Common myeloid progenitor, CD34-positive (primary cell): Measurements from ENCODE around the gene HGFAC.

Experiments
- CTCF ChIA-PET: fragments of 350-600 bp; sonication (Branson Sonifier 250); formaldehyde crosslinking; loops from one replicate; lab custom pipeline; 2021; ENCODE audit warnings: antibody characterized with exemption; lab: Charles Lee
- POLR2A ChIA-PET: fragments of 350-600 bp; sonication (Branson Sonifier 250); formaldehyde crosslinking; loops from one replicate; lab custom pipeline; 2021; ENCODE audit warnings: antibody characterized with exemption; lab: Charles Lee
- DNase-seq, 3 donors: peaks; one replicate each; pipeline versions ENCODE4 v3.0.0 to v3.0.0-alpha.2; 2013
- H3K27ac ChIP-seq, 2 experiments: 1 replicate in 1 of 2; 2 replicates in 1 of 2; pipeline ENCODE4 v1.7.0; 2013; ENCODE audit warnings: inconsistent platforms in 2 of 2, low read length in 2 of 2, mild to moderate bottlenecking in 2 of 2, low read depth in 1 of 2, moderate library complexity in 1 of 2; ENCODE audit not compliant: severe bottlenecking in 2 of 2, insufficient read depth in 1 of 2, poor library complexity in 1 of 2
- H3K27me3 ChIP-seq, 5 experiments: replicated peaks in 2 of 5; 1 replicate in 3 of 5; 2 replicates in 2 of 5; pipeline versions ENCODE4 v1.6.1 to v1.7.0; 2013; ENCODE audit warnings: low read length in 4 of 5, mild to moderate bottlenecking in 2 of 5, moderate library complexity in 2 of 5, inconsistent platforms in 1 of 5; ENCODE audit not compliant: insufficient read depth in 5 of 5, control insufficient read depth in 4 of 5
- H3K36me3 ChIP-seq, 4 experiments: 1 replicate in 2 of 4; 2 replicates in 2 of 4; pipeline versions ENCODE4 v1.6.1 to v1.7.0; 2013; ENCODE audit warnings: low read length in 3 of 4, control low read depth in 1 of 4, mild to moderate bottlenecking in 1 of 4; ENCODE audit not compliant: control insufficient read depth in 4 of 4, insufficient read depth in 4 of 4
- H3K4me1 ChIP-seq, 4 experiments: 1 replicate in 3 of 4; 2 replicates in 1 of 4; pipeline versions ENCODE4 v1.6.1 to v1.7.1; 2013; ENCODE audit warnings: low read length in 3 of 4, mild to moderate bottlenecking in 3 of 4, control low read depth in 1 of 4, inconsistent platforms in 1 of 4, moderate library complexity in 1 of 4; ENCODE audit not compliant: control insufficient read depth in 4 of 4, insufficient read depth in 4 of 4; ENCODE audit errors: control extremely low read depth in 1 of 4
- H3K4me3 ChIP-seq, 7 experiments: 1 replicate in 4 of 7; 2 replicates in 3 of 7; pipeline versions ENCODE4 v1.5.1 to v1.7.0; 2013; ENCODE audit warnings: mild to moderate bottlenecking in 7 of 7, low read length in 6 of 7, moderate library complexity in 6 of 7, inconsistent platforms in 2 of 7, low read depth in 2 of 7, control low read depth in 1 of 7; ENCODE audit not compliant: insufficient read depth in 4 of 7, control insufficient read depth in 1 of 7; ENCODE audit errors: extremely low read depth in 1 of 7
- H3K9me3 ChIP-seq, 5 experiments: 1 replicate in 4 of 5; 2 replicates in 1 of 5; pipeline versions ENCODE4 v1.6.1 to v1.7.1; 2013; ENCODE audit warnings: low read length in 4 of 5, mild to moderate bottlenecking in 2 of 5, inconsistent platforms in 1 of 5, low read depth in 1 of 5, moderate library complexity in 1 of 5; ENCODE audit not compliant: control insufficient read depth in 4 of 5, insufficient read depth in 2 of 5; ENCODE audit errors: control extremely low read depth in 1 of 5
- WGBS: methylation state at CpG from one replicate; pipeline ENCODE4 v1.1.5; 2013; ENCODE audit not compliant: insufficient coverage; 5-methylcytosine and 5-hydroxymethylcytosine counted together

The HGFAC gene

DNA sequence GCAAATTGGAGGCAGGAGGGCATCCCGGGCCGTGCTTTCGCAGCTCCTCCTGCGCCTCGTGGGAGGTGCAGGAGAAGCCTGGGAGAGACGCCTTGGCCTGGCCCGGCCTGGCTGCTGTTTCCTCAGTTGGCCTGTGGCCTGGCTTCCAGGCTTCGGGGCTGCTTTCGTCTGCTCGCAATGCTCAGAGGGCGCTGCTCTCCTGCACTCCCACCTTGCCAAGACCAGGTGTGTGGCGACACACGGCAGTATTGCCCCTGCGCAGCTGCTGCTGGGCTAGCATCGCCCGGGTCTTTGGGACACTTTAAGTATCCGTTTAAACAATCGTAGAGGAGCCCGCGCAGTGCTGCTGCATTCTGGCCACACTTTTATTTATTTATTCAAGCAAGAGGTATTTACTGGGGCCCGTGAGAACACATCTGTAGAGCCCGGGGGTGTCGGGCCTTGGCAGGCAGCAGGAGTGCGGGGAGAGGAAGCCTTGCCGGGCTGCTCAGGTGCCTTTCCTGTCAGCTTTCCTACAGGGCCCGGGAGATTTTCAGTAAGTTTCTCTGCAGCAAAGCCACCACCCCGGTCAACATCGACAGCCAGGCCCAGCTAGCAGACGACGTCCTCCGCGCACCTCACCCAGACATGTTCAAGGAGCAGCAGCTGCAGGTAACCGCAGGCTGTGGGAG, 26.2 kb upstream of the HGFAC start:
- Histone ChIP-seq H3K36me3 (peaks cover 0 to 20% (median 5%) of the 10 kb centered on the region in 4 experiments), H3K27ac (no peak overlapping the region), H3K9me3 (no peaks in the 10 kb centered on the region), H3K4me1 (peaks cover 0 to 23% (median 15%) of the 10 kb centered on the region in 4 experiments), H3K27me3 (no peaks in the 10 kb centered on the region), H3K4me3 (no peak overlapping the region)
- no peak for DNase-seq
- POLR2A ChIA-PET, result no interaction called here
- CTCF ChIA-PET, result interaction anchor here (1.0 to 1.6 kb wide), 2 partner anchors 13 to 69 kb away, joined by 3 to 9 read pairs; no protein-coding TSS in a partner anchor
- 94% methylated on average over 28 of the region's 33 CpGs for WGBS

DNA sequence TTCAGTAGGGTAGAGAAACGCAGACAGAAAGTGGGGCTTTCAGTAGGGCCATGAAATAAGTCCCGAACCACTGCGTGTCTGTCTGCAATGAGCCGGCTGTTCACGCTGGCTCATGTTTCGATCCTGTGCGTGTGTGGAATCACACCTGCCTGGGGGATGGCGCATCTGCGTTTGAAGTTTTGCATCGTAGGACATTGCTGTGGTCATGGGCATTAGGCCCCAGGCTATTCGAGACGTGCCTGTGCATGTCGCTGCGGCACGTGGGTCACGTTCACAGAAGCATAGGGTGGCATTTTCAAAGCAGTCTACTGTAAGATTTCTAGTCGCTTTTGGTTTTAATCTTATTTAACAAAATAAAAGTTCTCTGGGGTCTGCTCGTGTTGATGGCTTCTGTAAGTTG, 25.5 kb upstream of the HGFAC start:
- Histone ChIP-seq H3K4me1 (peaks cover 0 to 23% (median 15%) of the 10 kb centered on the region in 4 experiments), H3K27ac (no peak overlapping the region), H3K9me3 (no peaks in the 10 kb centered on the region), H3K27me3 (no peaks in the 10 kb centered on the region), H3K36me3 (peaks cover 0 to 20% (median 5%) of the 10 kb centered on the region in 4 experiments), H3K4me3 (no peak overlapping the region)
- no peak for DNase-seq
- 91% methylated on average over 16 of the region's 18 CpGs for WGBS
- POLR2A ChIA-PET, result no interaction called here
- CTCF ChIA-PET, result no interaction called here

DNA sequence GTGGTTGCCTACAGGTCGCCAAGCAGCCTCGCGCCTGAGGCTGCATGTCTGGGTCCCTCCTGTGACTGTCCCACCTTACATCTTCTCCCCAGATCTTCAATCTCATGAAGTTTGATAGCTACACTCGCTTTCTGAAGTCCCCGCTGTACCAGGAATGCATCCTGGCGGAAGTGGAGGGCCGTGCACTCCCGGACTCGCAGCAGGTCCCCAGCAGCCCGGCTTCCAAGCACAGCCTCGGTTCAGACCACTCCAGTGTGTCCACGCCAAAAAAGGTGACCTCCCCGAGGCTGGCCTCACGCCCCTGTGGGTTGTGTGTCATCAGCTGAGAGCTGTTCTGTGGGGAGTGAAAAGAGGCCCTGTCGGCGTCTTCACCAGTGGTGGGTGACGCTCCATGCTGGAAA, 24.9 kb upstream of the HGFAC start:
- H3K9me3 ChIP-seq, result no peaks in the 10 kb centered on the region
- no peak for DNase-seq
- ChIA-PET POLR2A (no interaction called here), CTCF (no interaction called here)
- H3K27me3 ChIP-seq, result no peaks in the 10 kb centered on the region
- 99% methylated on average over 17 of the region's 17 CpGs for WGBS
- H3K4me1 ChIP-seq, result peaks cover 0 to 23% (median 15%) of the 10 kb centered on the region in 4 experiments
- H3K4me3 ChIP-seq, result no peak overlapping the region
- no peak overlapping the region for H3K27ac ChIP-seq
- peaks cover 0 to 20% (median 5%) of the 10 kb centered on the region in 4 experiments for H3K36me3 ChIP-seq

DNA sequence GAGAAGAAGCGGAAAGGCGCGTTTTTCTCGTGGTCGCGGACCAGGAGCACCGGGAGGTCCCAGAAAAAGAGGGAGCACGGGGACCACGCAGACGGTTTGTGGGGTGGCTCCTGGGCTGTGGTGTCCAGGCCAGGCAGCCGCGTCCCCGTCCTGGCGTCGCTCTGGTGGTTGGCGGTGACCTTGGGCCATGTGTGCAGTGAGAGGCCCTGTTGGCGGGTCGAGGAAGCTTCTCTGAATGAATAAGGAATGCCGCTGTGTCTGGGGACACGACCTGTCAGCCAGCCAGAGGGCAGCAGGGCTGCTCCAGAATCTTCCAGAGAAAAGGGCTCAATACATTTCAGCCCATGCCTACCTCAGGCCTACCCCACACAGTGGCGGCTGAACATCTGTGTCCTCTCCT, 24.3 kb upstream of the HGFAC start:
- WGBS, result 94% methylated on average over 12 of the region's 21 CpGs
- POLR2A ChIA-PET, result no interaction called here
- Histone ChIP-seq H3K27ac (no peak overlapping the region), H3K27me3 (no peaks in the 10 kb centered on the region), H3K4me1 (peaks cover 0 to 23% (median 15%) of the 10 kb centered on the region in 4 experiments), H3K4me3 (no peak overlapping the region), H3K9me3 (no peaks in the 10 kb centered on the region), H3K36me3 (peaks cover 0 to 22% (median 5%) of the 10 kb centered on the region in 4 experiments)
- CTCF ChIA-PET, result no interaction called here
- DNase-seq, result no peak

DNA sequence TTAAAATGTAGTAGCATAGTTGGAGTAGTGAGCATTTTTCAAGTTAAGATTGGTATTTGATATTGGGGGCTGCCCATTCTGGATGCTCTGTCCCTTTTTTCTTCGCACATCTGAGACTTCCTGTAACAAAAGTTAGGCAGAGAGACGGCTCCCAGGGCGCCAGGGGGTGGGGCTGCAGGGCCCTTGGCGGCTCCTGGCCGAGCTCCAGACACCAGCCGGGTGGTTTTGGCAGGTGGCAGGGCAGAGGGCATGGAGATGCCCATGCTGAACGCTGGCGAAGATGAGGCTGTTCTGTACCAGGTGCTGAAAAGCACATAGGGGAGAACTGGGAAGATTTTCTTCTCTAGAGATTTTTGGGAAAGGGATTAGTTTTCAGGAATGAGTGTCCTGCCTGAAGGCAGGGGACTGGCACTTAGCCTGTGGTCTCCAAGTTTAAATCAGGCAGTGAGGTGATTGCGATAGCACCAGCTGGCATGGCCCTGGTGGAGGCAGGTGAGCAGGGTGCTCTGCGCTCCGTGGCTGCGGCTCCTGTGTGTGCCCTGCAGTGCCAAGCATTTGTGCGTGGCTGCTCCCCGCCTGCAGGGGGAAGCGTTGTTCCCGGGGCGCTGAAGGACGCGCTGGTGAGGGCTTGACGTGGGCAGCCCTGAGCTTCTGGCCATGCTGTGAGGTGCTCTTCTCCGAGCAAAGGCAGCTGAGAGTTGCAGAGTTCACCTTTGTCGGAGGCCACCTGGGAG, 23.6 kb upstream of the HGFAC start:
- no peak overlapping the region for H3K27ac ChIP-seq
- peaks cover 0 to 29% (median 5%) of the 10 kb centered on the region in 4 experiments for H3K36me3 ChIP-seq
- CTCF ChIA-PET, result interaction anchor here (1.1 to 1.2 kb wide), 2 partner anchors 18 to 74 kb away, joined by 3 read pairs; no protein-coding TSS in a partner anchor

DNA sequence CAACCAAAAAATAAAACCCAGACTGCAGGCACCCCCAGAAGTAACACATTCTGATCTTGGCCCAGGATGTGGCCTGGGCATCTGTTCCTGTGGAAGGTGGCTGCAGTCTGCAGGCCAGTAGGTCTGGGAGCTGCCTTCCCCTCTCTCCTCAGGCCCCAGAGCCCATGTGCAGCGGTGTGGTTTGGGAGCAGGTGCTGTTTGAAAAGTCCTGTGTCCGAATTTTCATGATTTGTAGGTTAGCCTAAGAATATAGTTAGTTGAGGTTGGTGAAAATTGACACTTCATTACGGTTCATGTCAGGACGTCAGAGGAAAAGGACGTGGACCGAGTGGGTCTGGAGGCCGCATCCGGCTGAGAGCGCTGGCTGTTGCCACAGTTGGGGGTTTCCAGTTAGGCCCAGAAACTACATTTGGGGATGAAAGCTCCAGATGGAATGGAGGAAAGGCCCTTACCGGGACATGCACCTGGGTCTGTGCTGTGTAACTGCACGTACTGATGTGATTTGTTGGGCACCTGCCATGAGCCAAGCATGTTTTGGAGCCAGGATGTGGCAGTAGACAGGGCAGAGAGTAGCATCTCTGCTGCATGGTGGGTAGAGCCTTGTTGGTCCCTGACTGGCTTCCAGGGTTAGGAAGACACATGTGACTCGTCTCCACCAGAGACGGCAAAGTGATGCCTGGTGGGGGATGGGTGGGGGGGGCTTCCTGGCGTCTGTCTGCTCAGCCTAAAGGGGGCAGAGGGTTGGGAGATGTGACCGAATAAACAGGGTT, 21.7 kb upstream of the HGFAC start:
- WGBS, result 99% methylated on average over 10 of the region's 15 CpGs

More for the DNA sequence above, 23.6 kb upstream of the HGFAC start:
- WGBS, result 87% methylated on average over 19 of the region's 22 CpGs
- Histone ChIP-seq H3K9me3 (no peaks in the 10 kb centered on the region), H3K4me3 (no peak overlapping the region), H3K4me1 (peaks cover 0 to 22% (median 15%) of the 10 kb centered on the region in 4 experiments), H3K27me3 (no peaks in the 10 kb centered on the region)
- peak in 2 of 3 donors; percentile 21 to 28 for DNase-seq
- POLR2A ChIA-PET, result no interaction called here

More for the DNA sequence above, 21.7 kb upstream of the HGFAC start:
- ChIA-PET POLR2A (no interaction called here), CTCF (no interaction called here)
- Histone ChIP-seq H3K36me3 (peaks cover 0 to 34% (median 5%) of the 10 kb centered on the region in 4 experiments), H3K9me3 (no peaks in the 10 kb centered on the region), H3K4me3 (no peak overlapping the region), H3K4me1 (peaks cover 0 to 4% (median 0%) of the 10 kb centered on the region in 4 experiments), H3K27me3 (no peaks in the 10 kb centered on the region), H3K27ac (no peak overlapping the region)
- no peak for DNase-seq
